Chondrocyte (in vitro differentiated cells): Measurements from ENCODE around the gene ERBB4. TPM values are rescaled to one million over a fixed set of nuclear protein-coding genes. Genes with fewer than 3 reads are reported as not detected.

Experiments used
- DNase-seq: peaks from one replicate; pipeline ENCODE4 v3.0.0; 2021; ENCODE audit warnings: mixed read lengths, low spot score
- H3K27ac Mint-ChIP-seq: one replicate; pipeline ENCODE4 v1.8.0; 2021; ENCODE audit warnings: mild to moderate bottlenecking, moderate library complexity, mixed read lengths; ENCODE audit not compliant: unreplicated experiment
- H3K27me3 Mint-ChIP-seq: 2 replicates; pipeline ENCODE4 v1.8.0; 2021; ENCODE audit warnings: low read depth, mixed read lengths
- H3K36me3 Mint-ChIP-seq: 2 replicates; pipeline ENCODE4 v1.8.0; 2021; ENCODE audit warnings: low read depth, mixed read lengths
- H3K4me1 Mint-ChIP-seq: 2 replicates; pipeline ENCODE4 v1.8.0; 2021; ENCODE audit warnings: low read depth, mild to moderate bottlenecking, mixed read lengths
- H3K4me3 Mint-ChIP-seq: one replicate; pipeline ENCODE4 v1.8.0; 2021; ENCODE audit warnings: mild to moderate bottlenecking, moderate library complexity, mixed read lengths; ENCODE audit not compliant: unreplicated experiment
- H3K9me3 Mint-ChIP-seq: 2 replicates; pipeline ENCODE4 v1.8.0; 2021; ENCODE audit warnings: low read depth, mixed read lengths
- total RNA-seq: library from RNA; stranded (reverse); gene quantifications from 3 replicates; pipeline ENCODE4 v1.2.1, GENCODE V29; 2021
- TF ChIP-seq, protein P1 (sequence below): fragments of 200-600 bp; sonication (generic); IDR thresholded peaks from 2 replicates; pipeline ENCODE4 v1.5.0; 2021; ENCODE audit warnings: antibody characterized with exemption, mild to moderate bottlenecking, moderate library complexity

Gene ERBB4
- total RNA-seq, 1 donor from 2014 or later: 1.3 TPM

GRCh38 chr2:211762479-211762878 is 776.1 kb downstream of the ERBB4 start:
- Mint-ChIP-seq H3K4me1 (peaks cover 4% of the 10 kb centered on the region), H3K36me3 (no peaks in the 10 kb centered on the region), H3K9me3 (no peaks in the 10 kb centered on the region), H3K27ac (no peak overlapping the region), H3K4me3 (no peak overlapping the region), H3K27me3 (no peaks in the 10 kb centered on the region)
- TF ChIP-seq, protein P1, sequence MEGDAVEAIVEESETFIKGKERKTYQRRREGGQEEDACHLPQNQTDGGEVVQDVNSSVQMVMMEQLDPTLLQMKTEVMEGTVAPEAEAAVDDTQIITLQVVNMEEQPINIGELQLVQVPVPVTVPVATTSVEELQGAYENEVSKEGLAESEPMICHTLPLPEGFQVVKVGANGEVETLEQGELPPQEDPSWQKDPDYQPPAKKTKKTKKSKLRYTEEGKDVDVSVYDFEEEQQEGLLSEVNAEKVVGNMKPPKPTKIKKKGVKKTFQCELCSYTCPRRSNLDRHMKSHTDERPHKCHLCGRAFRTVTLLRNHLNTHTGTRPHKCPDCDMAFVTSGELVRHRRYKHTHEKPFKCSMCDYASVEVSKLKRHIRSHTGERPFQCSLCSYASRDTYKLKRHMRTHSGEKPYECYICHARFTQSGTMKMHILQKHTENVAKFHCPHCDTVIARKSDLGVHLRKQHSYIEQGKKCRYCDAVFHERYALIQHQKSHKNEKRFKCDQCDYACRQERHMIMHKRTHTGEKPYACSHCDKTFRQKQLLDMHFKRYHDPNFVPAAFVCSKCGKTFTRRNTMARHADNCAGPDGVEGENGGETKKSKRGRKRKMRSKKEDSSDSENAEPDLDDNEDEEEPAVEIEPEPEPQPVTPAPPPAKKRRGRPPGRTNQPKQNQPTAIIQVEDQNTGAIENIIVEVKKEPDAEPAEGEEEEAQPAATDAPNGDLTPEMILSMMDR: no peak
- no peak for DNase-seq

- Mint-ChIP-seq H3K27me3 (no peaks in the 10 kb centered on the region), H3K27ac (no peak overlapping the region), H3K4me3 (no peak overlapping the region), H3K9me3 (no peaks in the 10 kb centered on the region), H3K36me3 (no peaks in the 10 kb centered on the region), H3K4me1 (no peaks in the 10 kb centered on the region)
- no peak for DNase-seq
- TF ChIP-seq, protein P1: no peak
These were observed 778.5 kb downstream of the ERBB4 start for GRCh38 chr2:211760103-211760502.

DNA sequence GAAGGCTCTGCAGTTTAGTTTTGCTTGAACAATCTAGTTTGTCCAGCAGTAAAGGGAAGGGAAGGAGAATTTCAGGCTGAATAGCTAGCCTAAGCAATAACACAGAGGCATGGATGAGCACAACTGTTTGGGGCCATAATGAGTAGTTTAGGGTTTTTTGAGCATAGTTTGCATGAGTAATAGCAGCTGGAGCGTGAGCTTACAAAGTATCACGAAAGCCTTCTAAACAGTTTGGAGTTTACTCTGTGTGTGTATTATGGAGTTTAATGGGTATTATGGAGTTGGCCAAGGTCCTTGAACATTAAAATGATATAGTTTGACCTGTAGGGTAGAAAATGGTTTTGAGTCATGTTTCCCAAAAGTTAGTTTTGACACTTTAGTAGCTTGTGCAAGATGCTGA is 782.3 kb downstream of the ERBB4 start:
- Mint-ChIP-seq H3K4me3 (no peak overlapping the region), H3K27ac (no peak overlapping the region), H3K36me3 (no peaks in the 10 kb centered on the region), H3K9me3 (no peaks in the 10 kb centered on the region), H3K4me1 (no peaks in the 10 kb centered on the region), H3K27me3 (no peaks in the 10 kb centered on the region)
- no peak for DNase-seq
- TF ChIP-seq, protein P1: no peak

DNA sequence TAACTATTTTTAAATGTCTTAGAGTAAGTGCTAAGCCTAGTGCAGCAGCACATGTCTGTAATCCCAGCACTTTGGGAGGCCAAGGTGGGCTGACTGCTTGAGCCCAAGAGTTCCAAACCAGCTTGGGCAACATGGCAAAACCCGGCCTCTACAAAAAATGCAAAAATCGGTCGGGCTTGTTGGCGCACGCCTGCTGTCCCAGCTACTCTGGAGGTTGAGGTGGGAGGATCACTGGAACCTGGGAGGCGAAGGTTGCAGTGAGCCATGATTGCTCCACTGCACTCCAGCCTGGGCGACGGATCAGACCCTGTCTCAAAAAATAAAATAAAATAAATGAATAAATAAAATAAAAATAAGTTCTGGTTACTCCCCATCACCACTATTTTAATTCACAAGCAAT is 783.4 kb downstream of the ERBB4 start:
- Mint-ChIP-seq H3K27me3 (no peaks in the 10 kb centered on the region), H3K36me3 (no peaks in the 10 kb centered on the region), H3K27ac (no peak overlapping the region), H3K4me3 (no peak overlapping the region), H3K4me1 (peaks cover under 1% of the 10 kb centered on the region), H3K9me3 (no peaks in the 10 kb centered on the region)
- DNase-seq: no peak
- TF ChIP-seq, protein P1: no peak

DNA sequence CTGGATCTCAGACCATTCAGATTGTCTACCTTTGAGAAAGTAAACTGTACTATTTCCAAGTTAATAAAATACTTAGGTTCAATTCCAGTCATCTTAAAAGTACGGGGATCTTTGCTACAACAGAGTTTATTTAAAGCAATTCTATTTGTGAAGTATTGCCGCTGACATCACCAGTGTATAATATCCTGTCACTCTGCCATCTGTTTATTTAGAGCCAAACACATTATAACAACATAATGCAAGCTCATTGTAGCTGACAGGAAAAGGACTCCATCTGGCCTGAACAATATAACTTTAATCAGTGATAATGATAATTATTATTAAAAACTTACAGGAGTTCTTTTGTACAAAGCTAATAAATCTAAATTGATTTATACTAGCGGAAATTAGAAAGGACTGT is 786.8 kb downstream of the ERBB4 start:
- TF ChIP-seq, protein P1: no peak

More for the DNA sequence above, 786.8 kb downstream of the ERBB4 start:
- Mint-ChIP-seq H3K4me1 (peaks cover 3% of the 10 kb centered on the region), H3K27ac (no peak overlapping the region), H3K27me3 (no peaks in the 10 kb centered on the region), H3K4me3 (no peak overlapping the region), H3K36me3 (no peaks in the 10 kb centered on the region), H3K9me3 (no peaks in the 10 kb centered on the region)
- no peak for DNase-seq
